Measurements from ENCODE around the gene RARB.

RARB gene

GRCh38 chr3:25473246-25473645 is 45.2 kb downstream of the RARB start:
- DNase-seq: no peak

GRCh38 chr3:25474052-25474451 is 46.0 kb downstream of the RARB start:
- DNase-seq: no peak

DNA sequence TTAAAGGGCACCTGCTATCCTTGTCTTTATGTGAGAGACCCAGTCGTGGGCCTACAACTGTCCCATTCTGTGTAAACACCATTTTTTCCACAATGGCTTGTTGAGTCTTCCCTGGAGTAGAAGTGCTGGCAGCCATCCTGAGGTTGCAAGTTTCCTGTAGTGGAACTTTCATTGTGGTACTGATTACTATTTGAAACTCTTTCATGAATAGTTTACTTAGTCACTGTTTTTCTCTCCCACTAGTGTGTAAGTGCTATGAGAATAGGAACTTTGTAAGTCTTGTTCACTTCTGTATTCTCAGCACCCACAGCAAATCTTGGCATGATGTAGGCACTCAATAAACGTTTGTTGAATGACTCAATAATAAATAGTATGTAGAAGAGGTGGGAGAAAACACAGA is 48.6 kb downstream of the RARB start:
- no peak for DNase-seq

DNA sequence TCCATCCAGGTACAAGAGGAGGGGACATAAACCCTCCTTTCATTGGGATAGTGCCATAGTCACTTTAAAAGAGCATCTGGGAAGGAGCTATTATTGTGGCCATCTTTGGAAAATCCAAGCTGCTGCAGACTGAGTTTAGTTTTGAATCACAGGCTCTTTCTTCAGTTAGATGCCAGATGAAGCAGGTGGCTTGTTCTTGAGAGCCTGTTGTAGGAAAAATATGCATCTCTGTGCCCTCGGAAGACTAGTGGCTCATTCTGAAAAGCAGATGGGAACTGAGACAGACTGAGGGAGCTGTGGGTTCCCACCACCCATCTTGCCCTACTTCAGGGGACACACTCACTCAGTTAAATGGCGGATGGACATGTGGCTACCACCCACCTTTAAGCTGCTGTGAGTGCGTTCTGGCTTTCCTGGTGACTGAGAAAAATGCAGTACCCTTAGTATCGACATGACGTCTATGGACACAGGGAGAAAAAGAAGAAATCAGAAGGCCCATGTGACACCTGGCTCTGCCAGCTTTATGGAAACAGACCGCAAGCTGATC is 50.2 kb downstream of the RARB start:
- DNase-seq: no peak

DNA sequence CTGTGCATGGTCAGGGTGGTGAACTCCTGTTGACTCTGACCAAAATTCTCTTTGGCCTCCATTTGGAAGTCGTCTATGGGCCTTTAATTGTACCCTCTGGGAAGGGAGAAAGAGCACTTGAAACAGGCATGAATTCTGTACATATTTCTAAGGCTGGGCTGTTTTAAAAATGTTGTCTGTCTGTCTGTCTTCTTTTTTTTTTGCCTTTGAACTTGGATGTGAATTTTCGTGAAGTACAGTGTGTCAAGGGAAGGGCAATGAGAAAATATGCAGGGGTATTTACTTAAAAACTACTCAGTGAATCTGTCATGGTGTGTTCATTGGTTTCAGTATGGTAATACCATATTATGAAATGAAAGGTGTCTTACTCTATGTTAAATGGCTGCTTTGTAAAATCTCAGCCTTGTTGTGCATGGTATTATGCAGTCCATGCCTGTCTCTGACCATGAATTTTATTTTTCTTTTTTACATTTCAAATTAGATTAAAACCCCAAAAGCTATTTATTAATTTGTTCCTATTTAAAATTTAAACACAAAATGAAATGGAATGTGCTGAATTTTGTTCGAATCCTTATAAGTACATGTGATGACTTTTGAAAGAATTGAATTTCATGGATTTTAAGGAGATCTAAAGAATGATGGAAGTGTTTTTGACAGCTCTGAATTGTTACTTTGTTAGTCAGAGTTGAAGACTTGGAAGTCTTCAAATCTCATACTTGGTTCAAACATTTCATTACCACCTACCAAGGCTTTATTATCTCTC is 51.1 kb downstream of the RARB start:
- DNase-seq: no peak

DNA sequence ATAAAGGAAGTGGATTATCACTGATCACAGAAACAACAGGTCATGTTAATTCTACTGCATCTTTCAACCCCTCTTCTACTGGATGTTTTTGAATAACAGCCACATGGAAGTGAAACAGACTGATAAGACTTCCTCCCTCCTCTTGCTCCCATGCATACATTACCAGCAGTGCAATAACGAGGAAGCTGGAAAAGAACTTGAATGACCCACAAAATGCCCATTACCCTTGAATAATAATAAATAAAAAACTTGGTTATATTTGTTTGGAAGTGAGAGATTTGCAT is 51.6 kb downstream of the RARB start:
- DNase-seq: no peak

GRCh38 chr3:25480811-25481210 is 52.7 kb downstream of the RARB start:
- no peak for DNase-seq

- DNase-seq: no peak
These were observed 53.3 kb downstream of the RARB start for GRCh38 chr3:25481386-25481785.

DNA sequence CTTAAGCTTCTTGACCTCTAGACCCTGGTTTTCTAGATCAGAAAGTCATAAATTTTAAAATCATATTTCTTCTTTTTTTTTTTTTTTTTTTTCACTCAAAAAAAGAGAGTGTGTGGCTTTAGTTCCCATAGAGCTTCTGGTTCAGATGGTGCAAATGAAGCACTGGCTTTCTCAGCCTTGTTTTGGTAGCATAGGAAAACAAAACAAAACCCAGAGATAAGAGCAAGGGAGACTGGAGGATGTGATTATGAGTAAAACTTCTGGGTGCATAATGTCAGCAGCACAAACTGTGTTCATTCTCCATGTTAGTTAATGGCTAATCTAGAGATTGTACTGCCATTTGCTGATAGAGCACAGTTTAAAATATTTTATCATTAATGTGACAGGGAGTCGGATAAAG is 55.4 kb downstream of the RARB start:
- no peak for DNase-seq

DNA sequence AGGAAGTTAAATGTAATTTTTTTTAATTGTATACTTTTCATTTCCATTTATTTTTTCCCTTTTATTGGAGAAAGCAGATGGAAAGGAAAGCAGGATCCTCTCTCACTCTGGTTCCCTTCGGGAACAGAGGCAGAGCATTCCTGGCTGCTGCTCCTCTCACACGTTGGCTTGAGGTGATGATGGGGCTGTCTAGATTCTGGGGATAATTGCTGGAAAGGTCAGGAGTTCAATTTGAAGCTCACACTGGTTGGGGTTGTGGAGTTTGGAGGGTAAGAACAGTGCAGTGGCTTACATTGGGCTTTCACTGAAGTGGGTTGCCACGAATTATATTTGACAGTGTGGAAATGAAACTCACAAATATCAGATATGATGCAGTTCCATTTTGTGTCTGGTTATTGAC is 57.6 kb downstream of the RARB start:
- no peak for DNase-seq

DNA sequence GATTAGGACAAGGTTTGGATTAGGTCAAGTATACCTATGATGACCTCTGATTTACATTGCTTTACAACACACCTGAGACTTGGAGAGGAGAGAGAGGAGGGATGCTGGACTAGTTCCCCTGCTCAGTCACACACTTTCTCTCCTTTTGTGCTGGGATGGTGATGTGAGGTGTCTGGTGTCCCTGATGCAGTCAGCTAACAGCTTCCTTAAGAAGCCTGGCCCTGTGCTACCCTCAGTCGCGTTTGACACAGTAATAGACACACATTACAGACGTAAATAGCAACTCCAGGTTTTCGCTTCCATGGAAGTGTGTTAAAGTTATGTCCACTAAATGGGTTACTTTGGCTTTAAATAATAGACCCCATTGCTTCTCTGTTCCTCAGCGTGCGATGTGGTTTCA is 58.9 kb downstream of the RARB start:
- no peak for DNase-seq

DNA sequence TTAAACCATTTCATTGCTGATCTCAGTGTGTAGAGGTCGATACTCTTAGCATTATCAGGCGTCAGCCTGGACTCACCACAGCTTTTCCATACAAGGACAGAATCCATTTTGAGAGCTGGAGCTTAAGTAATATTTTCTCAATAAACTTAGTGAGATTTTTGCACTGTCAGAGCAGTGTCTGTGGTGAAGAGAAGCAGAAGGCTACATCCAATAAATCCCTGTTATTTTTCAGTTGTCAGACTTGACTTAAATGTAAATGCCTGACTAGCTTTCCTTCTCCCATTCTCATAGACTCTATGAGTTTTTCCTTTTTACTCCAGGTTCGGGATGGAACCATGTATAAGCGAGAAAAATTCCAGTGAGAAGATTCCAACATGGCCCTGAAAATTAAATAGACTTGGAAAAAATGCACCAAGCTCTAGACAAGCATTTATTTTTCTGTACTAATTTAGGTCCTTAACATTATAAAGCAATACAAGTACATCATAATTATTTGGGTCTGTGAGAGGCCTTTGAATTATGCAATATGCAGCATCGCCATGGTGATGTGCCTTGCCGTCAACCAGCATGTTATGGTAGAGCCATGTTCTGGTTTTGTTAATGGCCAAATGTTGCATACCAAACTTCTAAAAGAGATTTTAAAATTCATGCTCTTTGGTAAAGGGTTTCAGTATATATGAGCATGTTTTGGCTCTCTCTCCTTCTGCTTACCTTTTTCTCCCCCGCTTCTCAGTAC is 62.0 kb downstream of the RARB start:
- no peak for DNase-seq

DNA sequence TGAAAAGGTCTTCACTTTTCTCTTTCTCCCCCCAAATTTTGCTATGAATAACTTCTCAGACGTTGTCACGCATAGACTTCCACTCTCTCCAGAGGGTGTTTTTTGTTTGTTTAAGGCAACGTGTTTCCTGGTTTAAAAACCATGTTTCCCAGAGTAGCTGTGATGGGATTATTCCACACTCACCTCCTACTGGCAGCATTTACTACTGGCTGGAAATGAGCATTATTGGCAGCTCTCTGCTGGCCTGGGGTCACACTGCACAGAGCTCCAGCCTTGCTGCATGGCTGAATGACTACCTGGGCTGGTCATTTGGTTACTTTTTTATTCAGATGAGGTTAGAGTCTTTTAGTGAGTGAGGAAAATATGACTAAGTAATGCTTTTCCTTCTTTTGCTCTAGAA is 65.2 kb downstream of the RARB start:
- DNase-seq: no peak

- DNase-seq: no peak
These were observed 65.7 kb downstream of the RARB start for GRCh38 chr3:25493786-25494185.

GRCh38 chr3:25495304-25495703 is 67.2 kb downstream of the RARB start:
- no peak for DNase-seq

GRCh38 chr3:25495726-25496253 is 67.7 kb downstream of the RARB start:
- no peak for DNase-seq

GRCh38 chr3:25497096-25497495 is 69.0 kb downstream of the RARB start:
- no peak for DNase-seq

DNA sequence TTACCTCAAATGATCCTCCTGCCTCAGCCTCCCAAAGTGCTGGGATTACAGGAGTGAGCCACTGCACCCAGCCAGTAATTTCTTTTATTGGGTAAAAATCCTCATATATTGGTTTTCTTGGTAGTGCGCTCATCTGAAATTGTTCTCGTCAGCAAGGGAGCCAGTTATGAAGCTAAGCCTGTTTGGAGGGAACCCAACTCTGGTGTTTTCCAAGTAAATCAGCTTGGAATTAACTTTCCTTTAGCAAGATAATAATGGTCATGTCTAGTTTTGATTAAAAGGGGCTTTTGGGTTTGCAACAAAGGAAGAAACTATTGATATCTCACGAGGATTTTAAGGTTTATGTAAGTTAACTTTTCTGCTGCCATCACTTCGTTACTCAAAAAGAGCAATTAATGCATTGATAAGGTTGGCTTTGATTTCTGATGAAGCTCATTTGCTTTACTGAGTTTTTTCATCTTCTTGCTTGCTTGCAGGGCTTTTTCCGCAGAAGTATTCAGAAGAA is 72.7 kb downstream of the RARB start:
- no peak for DNase-seq

- no peak for DNase-seq
These were observed 74.2 kb downstream of the RARB start for GRCh38 chr3:25502233-25502632.

DNA sequence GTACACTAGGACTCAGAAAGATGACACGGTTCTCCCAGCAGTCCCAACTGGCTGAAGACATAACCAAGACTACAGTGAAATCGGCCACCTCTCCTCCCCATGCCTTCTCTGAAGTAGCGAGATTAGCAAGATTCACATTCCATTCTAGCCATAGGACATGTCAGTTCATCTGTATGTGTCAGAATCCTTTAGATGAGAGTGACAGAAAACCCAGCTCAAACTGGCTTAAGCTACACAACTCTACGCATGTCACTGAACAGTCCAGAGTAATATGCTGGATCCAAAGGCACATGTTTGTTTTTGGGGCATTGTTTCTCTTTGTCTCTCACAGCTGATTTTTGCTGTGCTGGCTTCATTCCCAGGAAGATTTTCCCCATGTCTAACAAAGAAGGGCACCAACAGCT is 75.8 kb downstream of the RARB start:
- no peak for DNase-seq

- DNase-seq: no peak
These were observed 77.5 kb downstream of the RARB start for GRCh38 chr3:25505581-25505980.

GRCh38 chr3:25507811-25508210 is 79.7 kb downstream of the RARB start:
- no peak for DNase-seq

- DNase-seq: no peak
These were observed 80.4 kb downstream of the RARB start for GRCh38 chr3:25508433-25508832.

GRCh38 chr3:25508901-25509300 is 80.8 kb downstream of the RARB start:
- DNase-seq: no peak

Data from stimulated activated CD4-positive, alpha-beta T cell treated with anti-CD3 and anti-CD28 coated beads, Interleukin-12 subunit alpha, Interleukin-12 subunit beta, amount 100 ng/mL, for 4 hours (primary cell).